GM18505 (cell line): Measurements from ENCODE around the gene MEIKIN.
A peak's percentile ranks its signal among the peaks of the same experiment; 100 is the strongest.

Experiments
- ATAC-seq: cut with Tn5 transposase; IDR thresholded peaks from one replicate; pipeline ENCODE4 v1.9.1; 2021; ENCODE audit not compliant: unreplicated experiment
- POLR2A ChIP-seq: IDR thresholded peaks from 4 replicates; pipeline ENCODE4 v1.6.1; 2011; ENCODE audit warnings: borderline replicate concordance; ENCODE audit not compliant: insufficient read depth, insufficient read length; ENCODE audit errors: extremely low read depth

The MEIKIN gene

DNA sequence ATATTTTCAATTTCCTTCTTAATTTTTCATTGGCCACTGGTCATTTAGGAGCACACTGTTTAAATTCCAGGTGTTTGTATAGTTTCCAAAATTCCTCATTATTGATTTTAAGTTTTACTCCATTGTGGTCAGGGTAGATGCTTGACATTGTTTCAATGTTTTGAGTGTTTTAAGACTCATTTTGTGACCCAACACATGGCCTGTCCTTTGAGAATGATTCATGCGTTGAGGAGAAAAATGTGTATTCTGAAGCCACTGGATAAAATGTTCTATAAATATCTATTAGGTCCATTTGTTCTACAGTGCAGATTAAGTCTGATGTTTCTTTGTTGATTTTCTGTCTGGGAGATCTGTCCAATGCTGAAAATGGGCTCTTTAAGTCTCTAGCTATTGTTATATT lies 124.2 kb downstream of the MEIKIN start:
- TF ChIP-seq POLR2A: no peak
- no peak for ATAC-seq

DNA sequence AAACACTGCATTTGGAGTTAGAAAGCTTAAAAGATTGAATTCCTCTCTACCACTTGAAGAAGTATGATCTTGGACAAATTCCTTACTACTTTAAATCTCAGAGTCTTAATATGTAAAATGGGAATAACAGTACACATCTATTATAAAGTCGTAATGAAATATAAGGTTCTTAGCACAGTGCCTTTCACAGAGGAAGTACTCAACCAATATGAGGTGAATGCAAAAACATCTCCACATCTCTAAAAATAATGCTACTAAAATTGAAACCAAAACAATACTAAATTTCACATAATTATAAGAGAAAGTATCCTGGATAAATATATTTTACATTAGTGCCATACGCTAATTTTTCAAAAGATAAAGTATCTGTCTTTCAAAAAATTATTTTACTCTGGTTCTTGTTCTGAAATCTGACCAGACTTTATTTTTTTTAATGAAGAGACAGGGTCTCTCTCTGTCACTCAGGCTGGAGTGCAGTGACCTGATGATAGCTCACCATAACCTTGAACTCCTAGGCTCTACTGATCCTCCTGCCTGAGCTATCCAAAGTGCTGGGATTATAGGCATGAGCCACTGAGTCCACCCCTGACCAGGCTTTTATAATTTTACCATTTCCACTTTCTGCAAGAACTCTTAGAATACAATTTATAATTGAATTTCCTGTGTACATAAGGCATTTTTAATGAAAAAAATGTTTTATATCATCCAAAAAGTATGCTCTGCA lies 127.3 kb downstream of the MEIKIN start:
- ATAC-seq: no peak
- no peak for TF ChIP-seq POLR2A

DNA sequence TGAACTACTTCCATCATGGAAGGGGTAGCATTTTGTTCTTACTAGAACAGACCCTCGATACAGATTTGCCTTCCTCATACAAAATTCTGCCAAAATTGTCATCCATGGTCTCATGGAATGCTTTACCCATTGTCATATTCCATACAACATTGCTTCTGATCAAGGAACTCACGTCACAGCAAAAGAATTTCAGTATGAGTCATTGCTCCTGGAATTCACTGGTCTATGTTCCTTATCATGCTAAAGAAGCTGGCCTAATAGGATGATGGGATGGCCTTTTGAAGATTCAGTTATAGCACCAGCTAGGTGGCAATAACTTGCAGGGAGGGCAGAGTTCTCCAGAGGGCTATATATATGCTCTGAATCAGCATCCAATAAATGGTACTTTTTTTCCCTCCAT lies 130.5 kb downstream of the MEIKIN start:
- ATAC-seq: no peak
- TF ChIP-seq POLR2A: no peak

DNA sequence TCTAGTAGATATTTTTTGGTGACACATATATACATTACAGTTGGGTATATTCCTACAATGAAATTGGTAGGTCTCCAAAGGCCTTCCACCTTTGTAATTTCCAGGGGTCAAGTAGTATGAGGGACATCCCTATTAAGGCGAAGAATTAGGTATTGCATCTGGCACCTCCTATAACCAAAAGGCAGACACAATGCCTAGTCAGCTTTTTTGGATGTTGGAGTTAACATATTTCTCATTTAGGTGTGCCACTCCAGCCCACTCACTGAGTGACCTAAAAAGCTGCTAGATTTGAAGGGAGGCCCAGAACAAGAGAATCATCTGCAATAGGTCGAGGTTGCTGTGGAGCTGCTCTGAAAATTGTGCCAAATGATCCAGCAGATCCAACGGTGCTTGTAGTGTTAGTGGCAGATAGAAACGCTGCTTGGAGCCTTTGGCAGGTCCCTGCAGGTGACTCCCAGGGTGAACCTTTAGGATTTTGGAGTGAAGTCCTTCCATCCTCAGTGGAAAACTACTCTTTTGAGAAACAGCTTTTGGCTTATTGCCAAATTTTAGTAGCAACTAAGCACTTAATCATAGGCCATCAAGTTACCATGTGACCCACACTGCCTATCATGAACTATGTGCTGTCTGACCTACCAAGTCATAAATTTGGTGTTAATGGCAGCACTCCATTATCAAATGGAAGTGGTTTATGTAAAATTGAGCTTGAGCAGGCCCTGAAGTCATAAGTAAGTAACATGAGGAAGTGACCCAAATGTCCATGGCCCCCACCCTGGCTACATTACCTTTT lies 132.9 kb downstream of the MEIKIN start:
- ATAC-seq: no peak
- TF ChIP-seq POLR2A: no peak

DNA sequence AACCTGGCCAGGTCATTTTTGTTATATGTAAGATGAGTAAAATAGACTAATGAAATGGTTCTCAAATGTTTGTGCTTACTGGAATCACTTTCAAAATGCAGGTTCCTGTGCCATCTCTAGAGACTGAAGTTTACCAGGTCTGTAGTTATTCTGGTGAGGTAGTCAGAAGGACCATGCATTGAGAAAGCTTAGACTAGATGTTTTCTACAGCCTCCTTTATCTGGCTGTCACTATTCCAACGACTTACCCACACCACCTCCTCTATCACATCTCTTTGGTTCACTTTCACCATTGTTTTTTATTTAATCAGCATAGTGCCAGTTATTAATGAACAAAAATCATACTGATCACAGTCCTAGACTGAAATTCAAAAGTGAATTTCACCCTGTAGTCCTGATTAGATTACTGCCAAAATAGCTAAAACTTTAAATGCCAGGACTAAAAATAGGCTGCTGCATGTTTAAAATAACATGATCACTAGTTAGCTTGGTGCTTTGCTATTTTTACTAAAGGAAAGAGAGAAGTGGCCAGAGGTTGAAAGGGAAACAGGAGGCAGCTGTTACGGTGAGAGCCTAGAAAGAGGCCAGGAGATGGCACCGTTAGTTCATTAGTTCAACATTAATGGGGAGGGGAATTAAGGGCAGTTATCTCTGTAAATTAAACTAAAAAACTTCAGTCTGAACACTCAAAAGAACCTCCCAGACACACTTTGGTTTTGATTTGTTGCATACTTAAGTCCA lies 134.8 kb downstream of the MEIKIN start:
- no peak for TF ChIP-seq POLR2A
- ATAC-seq: no peak

DNA sequence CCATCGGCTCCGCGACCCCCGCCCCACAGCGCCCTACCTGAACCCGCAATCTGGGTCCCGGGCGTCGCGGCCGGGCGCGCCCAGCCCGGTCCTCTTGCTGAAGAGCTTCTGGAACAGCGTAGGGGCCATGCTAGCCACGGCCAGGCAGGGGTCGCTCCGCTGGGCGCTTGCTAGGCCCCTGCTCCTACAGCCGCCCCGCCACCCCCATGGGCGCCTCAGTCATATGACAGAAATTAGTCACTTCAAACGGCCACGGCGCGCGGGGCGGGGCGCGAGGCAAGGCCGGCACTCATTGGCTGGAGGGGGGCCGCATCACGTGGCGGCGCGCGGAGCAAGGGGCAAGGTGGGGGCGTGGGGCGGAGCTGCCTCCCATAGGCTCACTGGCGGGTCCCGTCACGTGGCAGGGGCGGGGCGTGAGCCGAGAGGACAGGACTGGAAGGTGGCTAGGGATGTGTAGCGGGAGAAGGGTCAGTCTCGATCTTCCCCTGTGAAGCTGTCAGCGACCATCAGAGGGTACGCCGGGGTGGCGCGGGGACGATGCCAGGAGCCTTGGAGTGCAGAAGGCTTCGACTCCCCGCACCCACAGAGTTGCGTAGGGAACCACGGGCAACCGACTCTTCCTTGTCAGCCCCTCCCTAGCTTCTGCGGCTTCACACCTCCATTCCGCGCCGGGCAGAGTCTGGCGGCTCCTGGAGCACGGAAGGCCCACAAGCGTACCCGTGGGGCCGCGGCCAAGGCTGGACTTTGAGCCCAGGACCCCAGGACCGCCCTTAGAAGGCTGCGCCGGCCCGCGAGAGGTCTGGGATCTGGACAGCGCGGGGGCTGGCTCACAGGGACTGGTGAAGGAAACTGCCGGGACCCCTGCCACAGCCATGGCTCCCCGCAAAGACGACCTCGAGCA lies 148.4 kb downstream of the MEIKIN start, which contains the start of gene FNIP1:
TSS of gene FNIP1 (minus strand) at position 225 of the 901 bp plus-strand sequence. CDS start at position 129, 96 bp downstream.
- peak; percentile 92 for ATAC-seq
- TF ChIP-seq POLR2A: peak; percentile 88

DNA sequence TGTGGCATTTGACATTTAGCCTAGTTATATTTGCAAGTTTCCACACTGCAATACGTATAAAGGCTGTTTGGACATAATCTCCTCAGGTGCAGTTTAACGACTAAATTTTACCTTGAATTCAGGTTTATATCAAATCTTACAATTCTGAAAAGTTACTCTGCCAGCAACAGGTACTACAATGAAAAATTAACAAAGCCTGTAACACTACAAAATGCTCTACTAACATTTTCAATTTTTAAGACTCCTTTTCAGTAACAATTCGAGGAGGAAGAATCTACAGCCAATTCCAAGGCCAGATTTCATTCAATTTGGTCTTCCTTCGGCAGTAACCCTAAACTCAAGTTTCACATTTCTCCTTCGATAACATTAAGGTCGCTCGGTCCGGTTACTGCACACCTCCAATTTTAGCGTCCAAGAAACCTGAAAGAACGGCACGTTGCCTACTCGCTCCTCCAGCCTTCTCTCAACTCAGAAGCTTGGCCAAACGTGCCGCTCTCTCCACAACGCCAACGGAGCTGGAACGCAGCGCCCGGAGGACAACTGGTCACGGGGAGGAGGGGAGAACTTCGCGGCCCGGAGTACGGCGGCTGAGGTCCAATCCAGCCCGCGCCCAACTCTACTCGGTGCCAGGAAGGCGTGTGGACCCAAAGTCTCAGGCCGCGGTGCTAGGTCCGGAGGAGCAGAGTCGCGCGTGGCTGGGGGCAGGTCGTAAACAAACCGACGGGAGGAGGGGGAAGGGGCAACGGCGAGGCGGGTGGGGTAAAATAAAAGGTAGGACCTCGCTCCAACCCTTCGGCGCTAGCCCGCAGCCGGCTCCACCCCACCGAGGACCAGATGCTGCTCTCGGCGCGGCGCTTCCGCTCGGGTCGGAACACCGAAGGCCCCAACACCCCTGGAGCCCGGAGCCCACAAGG lies 149.3 kb downstream of the MEIKIN start:
- ATAC-seq: peak; percentile 20
- no peak for TF ChIP-seq POLR2A

DNA sequence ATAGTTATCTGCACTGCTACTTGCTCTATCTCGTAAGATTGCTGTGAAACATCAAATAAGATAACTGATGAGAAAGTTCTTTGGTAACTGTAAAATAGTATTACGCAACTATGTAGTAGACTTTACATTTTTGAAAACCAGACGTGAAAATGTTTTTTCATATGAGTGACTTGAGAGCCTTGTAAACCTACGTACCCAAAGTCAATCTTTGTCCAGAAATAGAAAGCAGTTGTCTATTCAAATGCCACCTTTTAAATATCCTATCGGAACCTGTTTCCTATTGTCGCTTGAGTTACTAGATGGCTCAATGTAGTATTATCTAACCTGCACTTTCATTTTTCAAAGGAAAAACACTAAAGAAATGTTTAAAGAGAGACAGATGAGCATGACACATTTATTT lies 150.2 kb downstream of the MEIKIN start:
- no peak for TF ChIP-seq POLR2A
- ATAC-seq: no peak

DNA sequence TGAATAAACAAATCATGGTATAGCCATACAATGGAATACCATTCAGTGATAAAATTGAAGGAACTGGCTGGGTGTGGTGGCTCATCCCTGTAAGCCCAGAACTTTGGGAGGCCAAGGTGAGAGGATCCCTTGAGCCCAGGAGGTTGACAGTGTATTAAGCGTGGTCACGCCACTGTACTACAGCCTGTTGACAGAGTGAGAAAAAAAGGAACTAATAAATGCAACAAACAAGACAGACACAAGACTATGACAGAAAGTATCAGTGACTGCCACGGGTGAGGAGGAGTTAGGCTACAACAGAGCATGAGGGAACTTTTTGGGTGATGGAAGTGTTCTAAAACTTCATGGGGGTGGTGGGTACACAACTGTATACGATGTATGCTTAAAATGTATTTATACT lies 150.9 kb downstream of the MEIKIN start:
- TF ChIP-seq POLR2A: no peak
- no peak for ATAC-seq

DNA sequence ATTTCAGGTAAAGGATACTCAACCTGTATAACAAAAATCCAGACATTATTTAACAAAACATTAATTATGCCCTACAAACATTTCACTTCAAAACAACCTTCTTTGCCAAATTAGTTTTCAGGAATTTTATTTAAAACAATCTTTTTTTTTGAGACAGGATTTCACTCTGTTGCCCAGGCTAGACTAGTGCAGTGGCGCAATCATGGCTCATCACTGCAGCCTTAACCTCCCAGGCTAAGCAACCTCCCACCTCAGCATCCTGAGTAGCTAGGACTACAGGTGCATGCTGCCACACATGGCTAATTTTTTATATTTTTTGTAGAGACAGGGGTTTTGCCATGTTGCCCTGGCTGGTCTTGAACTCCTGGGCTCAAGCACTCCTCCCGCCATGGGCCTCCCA lies 152.6 kb downstream of the MEIKIN start:
- TF ChIP-seq POLR2A: no peak
- ATAC-seq: no peak

DNA sequence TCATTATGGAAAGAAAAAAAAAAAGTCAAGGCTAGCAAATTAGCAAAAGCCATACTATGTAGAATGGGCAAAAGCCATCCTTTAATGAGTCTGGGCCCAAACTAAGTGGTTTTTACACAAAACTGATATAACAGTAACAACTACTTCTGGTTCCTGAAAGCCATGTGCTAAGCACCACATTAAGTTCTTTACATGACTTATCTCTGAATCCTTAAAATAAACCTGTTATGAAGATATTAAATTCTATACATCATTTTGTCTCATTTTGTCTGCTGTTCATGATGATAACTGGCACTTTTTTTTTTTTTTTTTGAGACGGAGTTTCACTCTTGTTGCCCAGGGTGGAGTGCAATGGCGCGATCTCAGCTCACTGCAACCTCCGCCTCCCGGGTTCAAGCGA lies 153.6 kb downstream of the MEIKIN start:
- TF ChIP-seq POLR2A: no peak
- ATAC-seq: no peak

DNA sequence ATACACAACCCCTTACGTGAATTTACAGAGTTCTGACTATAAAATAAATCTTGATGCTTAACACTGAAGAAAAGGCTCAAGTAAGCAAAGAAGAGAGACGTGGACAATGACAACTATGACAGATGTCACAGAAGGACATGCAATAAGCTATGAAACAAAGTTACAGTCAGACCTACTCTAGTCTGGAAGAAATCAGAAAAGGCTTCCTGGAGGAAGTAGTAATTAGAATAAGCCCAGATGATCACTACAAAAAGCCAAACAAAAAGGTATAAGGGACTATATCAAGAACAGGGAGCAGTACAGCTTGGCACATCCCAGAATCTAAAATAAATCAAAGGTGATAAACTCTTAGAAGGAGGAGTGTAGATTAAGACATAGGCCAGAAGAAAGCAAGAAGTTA lies 154.9 kb downstream of the MEIKIN start:
- no peak for TF ChIP-seq POLR2A
- ATAC-seq: no peak
